Body of pancreas (tissue), 4 donors: ENCODE data around the gene ZMYM2.

ENCODE experiments used
- POLR2A ChIP-seq, 3 donors: fragments of 450-650 bp; IDR thresholded peaks; one replicate each; pipeline ENCODE4 v1.6.1; 2016; ENCODE audit warnings: antibody characterized with exemption in 3 of 3, mild to moderate bottlenecking in 2 of 3
- TF ChIP-seq, protein P1 (sequence below), 7 experiments: fragments of 450-650 bp in 4 of 7; fragments of 200-600 bp in 3 of 7; sonication (generic) in 3 of 7; IDR thresholded peaks; one replicate each; pipeline ENCODE4 v1.5.1; 2016 to 2019; ENCODE audit warnings: antibody characterized with exemption in 7 of 7

- TF ChIP-seq, protein P1, sequence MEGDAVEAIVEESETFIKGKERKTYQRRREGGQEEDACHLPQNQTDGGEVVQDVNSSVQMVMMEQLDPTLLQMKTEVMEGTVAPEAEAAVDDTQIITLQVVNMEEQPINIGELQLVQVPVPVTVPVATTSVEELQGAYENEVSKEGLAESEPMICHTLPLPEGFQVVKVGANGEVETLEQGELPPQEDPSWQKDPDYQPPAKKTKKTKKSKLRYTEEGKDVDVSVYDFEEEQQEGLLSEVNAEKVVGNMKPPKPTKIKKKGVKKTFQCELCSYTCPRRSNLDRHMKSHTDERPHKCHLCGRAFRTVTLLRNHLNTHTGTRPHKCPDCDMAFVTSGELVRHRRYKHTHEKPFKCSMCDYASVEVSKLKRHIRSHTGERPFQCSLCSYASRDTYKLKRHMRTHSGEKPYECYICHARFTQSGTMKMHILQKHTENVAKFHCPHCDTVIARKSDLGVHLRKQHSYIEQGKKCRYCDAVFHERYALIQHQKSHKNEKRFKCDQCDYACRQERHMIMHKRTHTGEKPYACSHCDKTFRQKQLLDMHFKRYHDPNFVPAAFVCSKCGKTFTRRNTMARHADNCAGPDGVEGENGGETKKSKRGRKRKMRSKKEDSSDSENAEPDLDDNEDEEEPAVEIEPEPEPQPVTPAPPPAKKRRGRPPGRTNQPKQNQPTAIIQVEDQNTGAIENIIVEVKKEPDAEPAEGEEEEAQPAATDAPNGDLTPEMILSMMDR (IDR thresholded peaks at IDR 0.05), result no peak
- no peak for TF ChIP-seq POLR2A (IDR thresholded peaks at IDR 0.05)
Observed at GRCh38 chr13:20049558-20050473, 91.3 kb downstream of the ZMYM2 start.
